GM19397 (cell line): ENCODE measurements around the gene CCL24.
A peak's percentile ranks its signal among the peaks of the same experiment; 100 is the strongest.
"Not testable (repeated sequence)": the region's sequence is repeated elsewhere in the genome, so short reads cannot be mapped to it uniquely, and the experiment has no call there.

Experiments used
- ATAC-seq: cut with Tn5 transposase; IDR thresholded peaks from one replicate; pipeline ENCODE4 v1.9.1; 2021; ENCODE audit warnings: mild to moderate bottlenecking, moderate library complexity; ENCODE audit not compliant: unreplicated experiment

The CCL24 gene, protein sequence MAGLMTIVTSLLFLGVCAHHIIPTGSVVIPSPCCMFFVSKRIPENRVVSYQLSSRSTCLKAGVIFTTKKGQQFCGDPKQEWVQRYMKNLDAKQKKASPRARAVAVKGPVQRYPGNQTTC

DNA sequence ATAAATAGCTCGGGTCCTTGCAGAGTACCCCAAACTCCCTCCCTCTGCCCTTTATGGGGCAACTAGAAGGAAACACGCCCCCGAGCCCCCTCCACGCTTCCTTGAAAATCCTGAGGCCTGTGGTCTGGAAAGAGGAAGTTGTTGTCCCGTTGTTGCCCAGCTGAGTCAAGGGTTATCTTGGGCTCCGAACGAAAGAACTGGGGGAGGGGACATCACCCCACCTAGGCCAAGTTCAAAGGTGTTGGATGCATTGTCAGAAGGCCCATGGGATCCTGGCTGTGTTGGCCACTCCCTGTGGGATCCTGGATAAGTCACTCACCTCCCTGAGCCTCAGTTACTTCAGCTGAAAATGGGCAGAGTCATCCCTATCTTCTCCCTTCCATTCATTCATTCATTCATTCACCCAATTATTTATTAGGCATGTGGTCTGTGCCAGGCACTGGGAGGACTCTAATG, at the start of gene CCL24:
CCL24 (minus strand) TSS at position 26 of the 456 bp plus-strand sequence. CDS start 91 bp downstream, outside the sequence.
- ATAC-seq: no peak

DNA sequence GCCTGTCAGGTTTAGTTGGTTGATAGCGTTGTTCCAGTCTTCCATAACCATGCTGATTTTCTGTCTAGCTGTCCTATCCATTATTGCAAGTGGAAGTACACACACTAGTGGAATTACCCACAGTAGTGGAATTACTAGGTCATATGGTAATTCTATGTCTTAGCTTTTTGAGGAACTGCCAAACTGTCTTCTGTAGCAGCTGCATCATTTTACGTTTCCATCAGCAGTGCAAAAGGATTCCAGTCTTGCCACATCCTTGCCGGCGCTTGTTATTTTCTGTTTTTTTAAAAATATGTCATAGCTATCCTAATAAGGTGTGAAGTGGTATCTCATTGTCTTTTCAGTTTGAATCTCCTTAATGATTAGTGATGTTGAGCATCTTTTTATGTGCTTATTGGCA, 48.0 kb upstream of the CCL24 start:
- ATAC-seq: no peak

DNA sequence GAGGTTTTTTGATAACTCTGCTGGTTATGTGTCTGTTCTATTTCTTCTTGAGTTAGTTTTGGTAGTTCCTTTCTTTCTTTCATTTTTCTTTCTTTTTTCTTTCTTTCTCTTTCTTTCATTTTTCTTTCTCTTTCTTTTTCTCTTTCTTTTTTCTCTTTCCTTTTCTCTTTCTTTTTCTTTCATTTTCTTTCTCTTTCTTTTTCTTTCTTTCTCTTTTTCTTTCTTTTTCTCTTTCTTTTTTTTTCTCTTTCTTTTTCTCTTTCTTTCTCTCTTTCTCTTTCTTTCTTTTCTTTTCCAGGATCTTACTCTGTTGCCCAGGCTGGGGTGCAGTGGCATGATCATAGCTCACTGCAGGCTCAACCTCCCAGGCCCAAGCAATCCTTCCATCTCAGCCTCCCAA, 44.8 kb upstream of the CCL24 start:
- ATAC-seq: no peak

DNA sequence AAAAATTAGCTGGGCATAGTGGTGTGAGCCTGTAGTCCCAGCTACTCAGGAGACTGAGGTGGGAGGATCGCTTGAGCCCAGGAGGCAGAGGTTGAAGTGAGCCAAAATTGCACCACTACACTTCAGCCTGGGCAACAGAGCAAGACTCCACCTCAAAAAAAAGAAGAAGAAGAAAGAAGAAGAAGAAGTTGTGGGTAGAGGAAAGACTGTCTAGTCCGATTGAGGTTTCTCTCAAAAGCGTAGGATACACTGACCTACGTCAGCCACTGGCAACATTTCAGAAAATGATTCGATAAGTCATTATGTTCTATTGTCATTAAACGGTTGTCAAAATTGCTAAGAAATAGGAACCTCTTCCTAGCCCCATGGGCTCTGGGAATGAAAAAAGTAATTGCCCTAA, 42.9 kb upstream of the CCL24 start:
- no peak for ATAC-seq

DNA sequence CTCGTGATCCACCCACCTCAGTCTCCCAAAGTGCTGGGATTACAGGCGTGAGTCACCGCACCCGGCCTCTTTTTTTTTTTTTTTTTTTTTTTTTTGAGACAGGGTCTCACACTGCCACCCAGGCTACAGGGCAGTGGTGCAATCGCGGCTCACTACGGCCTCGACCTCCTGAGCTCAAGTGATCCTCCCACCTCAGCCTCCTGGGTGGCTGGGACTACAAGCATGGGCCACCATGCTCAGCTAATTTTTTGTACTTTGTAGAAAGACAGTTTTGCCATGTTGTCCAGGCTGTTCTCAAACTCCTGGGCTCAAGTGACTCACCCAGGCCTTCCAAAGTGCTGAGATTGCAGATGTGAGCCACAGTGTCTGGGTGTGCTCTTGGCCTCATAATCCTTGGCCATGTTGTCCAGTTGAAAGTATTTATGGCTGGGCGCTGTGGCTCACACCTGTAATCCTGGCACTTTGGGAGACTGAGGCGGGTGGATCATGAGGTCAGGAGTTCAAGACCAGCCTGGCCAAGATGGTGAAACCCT, 41.3 kb upstream of the CCL24 start:
- ATAC-seq: not testable (repeated sequence)

DNA sequence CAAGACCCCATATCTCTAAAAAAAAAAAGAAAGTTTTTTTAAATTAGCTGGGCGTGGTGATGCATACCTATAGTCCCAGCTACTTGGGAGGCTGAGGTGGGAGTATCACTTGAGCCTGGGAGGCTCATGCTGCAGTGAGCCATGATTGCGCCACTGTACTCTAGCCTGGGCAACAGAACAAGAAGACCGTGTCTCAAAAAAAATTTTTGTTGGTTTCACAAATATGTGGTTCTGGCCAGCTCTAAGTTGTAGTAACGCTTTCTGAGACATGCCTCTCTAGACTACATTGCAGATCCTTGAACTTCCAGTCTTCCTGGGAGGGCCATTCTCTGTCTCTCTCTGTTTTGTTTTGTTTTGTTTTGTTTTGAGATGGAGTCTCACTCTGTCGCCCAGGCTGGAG, 40.6 kb upstream of the CCL24 start:
- ATAC-seq: no peak

DNA sequence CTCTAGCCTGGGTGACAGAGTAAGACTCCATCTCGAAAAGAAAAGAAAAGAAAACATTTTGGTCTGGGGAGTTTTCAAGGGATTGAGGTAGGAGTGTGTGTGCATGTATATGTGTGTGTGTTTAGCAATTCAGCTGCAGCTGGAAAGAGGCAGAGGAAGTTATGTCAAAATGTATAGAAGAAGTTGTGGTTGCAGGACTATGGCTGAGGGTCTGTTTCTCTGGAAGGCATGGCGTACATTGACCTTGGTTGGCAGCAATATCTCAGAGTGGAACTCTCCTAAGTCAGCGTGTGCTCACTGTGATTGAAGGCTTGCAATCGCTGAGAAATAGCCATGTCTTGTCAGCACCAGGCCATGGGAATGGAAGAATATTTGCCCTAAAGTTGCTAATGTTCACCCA, 36.6 kb upstream of the CCL24 start:
- no peak for ATAC-seq

DNA sequence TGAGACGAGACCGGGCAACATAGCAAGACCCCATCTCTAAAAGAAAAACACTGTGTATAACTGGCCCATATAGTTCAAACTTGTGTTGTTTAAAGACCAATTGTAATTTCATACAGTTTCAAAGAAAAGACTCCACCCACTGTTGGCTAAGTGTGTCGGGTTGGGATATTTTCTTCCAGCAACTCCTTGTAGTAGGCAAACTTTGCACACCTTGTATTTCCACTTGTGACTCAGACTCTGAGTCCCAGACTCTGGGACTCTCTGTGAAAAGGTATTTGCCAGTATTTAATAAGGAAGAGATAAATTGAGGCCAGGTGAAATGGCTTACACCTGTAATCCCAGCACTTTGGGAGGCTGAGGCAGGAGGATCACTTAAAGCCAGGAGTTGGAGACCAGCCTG, 36.0 kb upstream of the CCL24 start:
- ATAC-seq: no peak

DNA sequence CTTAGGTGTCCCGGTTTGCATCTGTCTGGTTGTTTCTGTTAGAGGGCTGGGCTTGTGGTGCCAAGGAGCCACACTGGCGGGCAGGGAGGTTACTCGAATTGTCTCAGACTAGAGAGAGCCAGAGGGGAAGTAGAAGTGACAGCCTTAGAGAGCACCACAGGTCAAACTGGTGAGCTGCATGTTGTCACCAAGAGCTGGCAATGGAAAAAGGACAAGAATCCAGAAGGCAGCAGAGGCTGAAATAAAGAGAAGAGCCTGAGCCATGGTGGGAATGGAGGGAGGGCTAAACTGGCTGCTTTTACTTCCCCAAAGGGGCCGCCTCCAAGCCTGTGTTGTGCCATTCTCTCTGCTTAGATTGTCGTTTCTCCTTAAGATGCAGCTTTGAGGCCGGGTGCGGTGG, 34.1 kb upstream of the CCL24 start:
- ATAC-seq: no peak

DNA sequence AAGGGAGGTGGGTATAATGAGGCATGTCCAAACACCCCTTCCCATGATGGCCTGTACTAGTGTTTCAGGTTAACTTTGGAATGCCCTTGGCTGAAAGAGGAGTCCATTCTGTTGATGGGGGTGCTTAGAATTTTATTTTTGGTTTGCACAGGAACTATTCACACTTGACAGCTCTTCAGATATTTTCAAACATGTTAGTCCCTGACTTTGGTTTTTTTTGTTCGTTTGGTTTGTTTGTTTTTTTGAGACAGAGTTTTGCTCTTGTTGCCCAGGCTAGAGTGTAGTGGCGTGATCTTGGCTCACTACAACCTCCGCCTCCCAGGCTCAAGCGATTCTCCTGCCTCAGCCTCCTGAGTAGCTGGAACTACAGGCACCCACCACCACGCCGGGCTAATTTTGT, 31.5 kb upstream of the CCL24 start:
- ATAC-seq: not testable (repeated sequence)

DNA sequence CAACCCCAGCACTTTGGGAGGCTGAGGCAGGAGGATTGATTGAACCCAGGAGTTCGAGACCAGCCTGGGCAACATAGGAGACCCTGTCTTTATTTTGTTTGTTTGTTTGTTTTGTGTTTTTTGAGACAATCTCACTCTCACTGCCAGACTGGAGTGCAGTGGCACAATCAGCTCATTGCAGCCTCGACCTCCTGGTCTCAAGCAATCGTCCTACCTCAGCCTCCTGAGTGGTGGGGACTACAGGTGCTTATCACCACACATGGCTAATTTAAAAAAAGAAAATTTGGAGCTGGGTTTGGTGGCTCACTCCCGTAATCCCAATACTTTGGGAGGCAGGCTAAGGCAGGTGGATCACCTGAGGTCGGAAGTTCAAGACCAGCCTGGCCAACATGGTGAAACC, 30.6 kb upstream of the CCL24 start:
- ATAC-seq: no peak

DNA sequence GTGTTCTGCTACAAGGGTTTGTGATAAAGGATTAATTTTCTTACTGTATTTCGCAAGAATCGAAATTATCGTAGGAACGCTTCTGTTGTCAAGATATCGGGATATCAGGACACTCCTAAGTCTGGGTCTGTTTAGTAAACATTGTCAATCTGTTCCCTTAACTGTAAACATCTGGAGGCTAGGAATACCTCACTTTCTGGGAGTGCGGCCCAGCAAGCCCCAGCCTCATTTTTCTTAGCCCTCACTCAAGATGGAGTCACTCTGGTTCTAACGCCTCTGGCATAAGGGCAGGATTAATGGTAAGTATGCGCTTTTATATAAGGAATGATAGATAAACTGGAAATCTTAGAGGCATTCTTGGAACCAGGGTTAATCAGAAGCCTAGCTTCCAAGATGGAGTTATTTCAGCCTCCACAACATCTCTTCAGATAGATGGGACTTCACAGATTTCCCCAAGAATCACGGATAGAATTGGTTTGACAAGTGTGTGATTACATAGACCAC, 30.1 kb upstream of the CCL24 start:
- no peak for ATAC-seq

DNA sequence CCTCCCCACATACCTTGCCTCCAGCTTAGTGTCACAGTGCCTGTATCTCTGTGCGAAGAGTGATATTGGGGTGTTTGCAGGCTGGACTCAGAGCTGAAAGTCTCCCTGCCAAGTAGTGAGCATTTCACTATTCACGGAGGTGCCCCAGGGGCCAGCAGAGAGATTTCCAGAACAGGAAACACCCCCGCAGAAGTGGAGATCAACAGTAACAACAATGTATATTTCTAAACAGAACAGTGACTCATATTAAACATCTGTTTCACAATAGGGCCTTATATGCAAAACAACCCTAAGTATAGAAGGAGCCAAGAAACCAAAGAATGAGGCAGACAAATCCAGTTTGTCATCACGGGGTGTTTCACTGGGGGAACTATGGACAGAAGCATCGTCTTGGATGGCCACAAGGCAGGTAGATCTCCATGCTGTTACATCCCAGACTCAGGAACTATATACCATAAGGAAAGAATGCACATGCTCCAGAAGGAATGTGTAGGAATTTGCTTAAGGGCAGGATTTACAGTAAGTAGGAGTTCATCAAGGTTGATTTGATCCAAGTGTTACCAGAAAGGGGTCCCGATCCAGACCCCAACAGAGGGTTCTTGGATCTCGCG, 29.3 kb upstream of the CCL24 start:
- peak; percentile 53 for ATAC-seq

DNA sequence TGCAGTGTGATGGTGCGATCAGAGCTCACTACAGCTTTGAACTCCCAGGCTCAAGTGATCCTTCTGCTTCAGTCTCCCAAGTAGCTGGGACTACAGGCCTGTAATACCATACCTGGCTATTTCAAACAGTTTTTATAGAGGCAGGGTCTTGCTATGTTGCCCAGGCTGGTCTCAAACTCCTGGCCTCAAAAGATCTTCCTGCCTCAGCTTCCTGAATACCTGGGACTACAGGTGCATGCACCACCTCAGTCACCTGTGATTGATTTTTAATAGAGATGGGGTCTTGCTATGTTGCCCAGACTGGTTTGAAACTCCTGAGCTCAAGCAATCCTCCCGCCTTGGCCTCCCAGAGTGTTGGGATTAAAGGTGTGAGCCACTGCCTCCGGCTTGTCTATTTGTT, 26.4 kb upstream of the CCL24 start:
- no peak for ATAC-seq

DNA sequence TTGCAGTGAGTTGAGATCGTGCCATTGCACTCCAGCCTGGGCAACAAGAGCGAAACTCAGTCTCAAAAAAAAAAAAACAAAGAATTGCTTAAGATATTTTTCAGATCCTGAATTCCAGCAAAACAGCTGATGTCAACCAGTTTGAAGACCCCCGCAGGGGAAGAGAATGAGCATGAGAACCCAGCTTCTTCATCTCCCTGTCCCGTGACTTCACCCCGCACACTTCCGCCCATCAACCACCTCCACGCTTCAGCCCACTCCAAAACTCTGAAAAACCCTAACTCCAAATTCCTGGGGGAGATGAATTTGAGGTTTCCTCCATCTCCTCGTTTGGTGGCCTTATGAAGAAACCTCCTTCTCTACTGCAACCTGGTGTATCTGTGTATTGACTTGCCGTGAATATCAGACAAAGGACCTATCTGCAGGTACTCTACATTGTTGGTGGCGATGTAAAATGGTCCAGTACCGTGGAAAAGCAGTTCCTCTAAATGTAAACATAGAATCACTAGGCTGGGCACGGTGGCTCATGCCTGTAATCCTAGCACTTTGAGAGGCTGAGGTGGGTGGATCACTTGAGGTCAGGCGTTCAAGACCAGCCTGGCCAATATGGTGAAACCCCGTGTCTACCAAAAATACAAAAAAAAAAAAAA, 24.8 kb upstream of the CCL24 start:
- ATAC-seq: not testable (repeated sequence)

DNA sequence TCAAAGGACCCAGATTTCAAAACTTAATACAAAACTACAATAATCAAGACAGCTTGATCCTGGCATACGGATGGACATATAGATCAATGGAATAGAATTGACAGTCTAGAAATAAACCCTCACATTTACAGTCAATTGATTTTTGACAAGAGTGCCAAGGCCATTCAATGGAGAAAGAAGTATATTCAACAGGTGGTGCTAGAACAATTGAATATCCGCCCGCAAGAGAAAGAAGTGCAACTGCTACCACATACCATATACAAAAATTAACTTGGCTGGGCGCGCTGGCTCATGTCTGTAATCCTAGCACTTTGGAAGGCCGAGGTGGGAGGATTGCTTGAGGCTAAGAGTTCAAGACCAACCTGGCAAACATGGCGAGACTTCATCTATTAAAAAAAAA, 23.2 kb upstream of the CCL24 start:
- ATAC-seq: no peak

DNA sequence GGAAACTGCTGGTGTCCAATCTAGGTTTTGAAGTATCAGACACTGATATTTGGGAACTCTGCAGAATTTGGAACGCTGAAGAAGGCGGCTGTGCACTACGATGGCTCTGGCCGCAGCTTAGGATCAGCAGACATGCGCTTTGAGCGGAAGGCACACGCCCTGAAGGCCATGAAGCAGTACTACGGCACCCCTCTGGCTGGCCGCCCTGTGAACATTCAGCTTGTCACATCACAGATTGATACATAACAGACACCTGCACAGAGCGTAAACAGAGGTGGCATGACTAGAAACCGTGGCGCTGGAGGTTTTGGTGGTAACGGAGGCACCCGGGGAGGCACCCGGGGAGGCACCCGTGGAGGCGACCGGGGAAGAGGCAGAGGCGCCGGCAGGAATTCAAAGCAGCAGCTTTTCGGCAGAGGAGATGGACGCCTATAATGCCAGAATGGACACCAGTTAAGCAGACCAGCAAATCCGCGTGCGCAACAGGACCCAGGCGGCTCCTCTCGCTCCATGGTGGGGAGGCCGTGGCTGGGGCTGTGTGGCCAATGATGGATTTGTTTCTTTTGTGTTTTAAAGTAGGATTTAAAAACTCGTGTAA, 22.2 kb upstream of the CCL24 start:
- ATAC-seq: no peak

DNA sequence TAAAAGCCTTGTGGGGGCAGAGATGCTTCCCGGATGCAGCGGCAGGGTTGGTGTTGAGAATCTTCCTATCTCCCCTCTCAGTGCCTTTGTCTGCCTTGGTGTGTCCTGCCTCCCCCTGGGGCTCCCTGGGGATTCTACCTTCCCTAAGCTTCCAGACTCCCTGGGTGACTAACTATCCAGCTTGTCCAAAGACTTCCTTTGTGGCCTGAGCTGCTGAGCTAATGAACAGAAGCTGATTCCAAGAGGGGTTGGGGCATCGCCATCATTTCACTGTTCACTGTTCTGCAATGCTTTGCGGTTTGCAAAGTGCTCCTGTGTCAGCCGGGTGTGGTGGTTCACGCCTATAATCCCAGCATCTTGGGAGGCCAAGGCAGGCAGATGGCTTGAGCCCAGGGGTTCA, 20.1 kb upstream of the CCL24 start:
- not testable (repeated sequence) for ATAC-seq

DNA sequence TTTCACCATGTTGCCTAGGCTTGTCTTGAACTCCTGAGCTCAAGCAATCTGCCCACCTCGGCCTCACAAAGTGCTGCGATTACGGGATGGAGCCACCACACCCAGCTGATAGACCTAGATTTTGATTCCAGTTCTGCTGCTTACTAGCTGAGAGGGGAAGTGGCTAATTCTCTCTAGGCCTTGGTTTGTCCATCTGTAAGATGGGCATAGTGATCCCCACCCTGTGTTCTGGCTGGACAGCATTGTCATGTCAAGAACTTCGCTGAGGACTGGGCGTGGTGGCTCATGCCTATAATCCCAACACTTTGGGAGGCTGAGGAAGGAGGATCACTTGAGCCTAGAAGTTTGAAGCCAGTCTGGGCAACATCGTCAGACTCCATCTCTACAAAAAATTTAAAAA, 17.4 kb upstream of the CCL24 start:
- ATAC-seq: no peak

DNA sequence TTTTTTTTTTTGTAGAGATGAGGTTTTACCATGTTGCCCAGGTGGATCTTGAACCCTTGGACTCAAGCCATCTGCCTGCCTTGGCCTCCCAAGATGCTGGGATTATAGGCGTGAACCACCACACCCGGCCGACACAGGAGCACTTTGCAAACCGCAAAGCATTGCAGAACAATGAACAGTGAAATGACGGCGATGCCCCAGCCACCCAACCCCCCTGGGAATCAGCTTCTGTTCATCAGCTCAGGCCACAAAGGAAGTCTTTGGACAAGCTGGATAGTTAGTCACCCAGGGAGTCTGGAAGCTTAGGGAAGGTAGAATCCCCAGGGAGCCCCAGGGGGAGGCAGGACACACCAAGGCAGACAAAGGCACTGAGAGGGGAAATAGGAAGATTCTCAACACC, 16.1 kb upstream of the CCL24 start:
- not testable (repeated sequence) for ATAC-seq

DNA sequence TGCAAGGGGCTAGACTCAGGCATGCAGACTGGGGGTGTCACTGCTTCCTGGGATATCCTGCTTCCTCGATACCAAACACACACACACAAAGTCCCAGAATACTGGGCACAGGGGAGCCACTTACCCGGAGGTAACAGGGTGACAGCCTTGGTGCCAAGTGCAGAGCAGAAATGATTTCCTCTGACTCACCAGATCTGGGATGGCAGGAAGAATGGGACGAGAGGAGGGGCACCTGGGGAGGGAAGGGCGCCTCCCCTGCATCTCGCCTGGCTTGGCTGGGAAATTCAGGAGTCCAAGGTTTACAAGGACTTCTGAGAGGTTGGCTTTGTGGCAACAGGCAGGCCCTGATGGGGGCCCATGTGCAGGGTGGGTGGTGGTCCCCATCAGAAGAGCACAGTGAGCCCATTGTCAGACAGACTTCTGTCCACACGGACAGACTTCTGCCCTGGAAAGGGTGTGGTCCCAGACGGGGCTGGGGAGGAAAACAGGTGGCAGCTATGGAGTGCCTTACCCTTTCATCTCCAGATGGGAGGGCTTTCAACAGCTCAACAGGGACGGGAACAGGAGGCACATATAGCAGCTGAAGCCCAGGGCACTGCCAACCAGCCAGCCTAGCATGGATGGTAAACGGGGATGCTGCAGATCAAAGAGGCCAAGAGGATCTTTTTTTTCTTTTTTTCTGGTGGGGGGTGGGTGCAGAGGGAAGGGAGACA, 9.7 kb upstream of the CCL24 start:
- ATAC-seq: no peak
